Psoas muscle (tissue), 8 donors: ENCODE results near the gene ZNF292. TPM values are rescaled to one million over a fixed set of nuclear protein-coding genes. Genes with fewer than 3 reads are reported as not detected.
"Not testable (repeated sequence)": the region's sequence is repeated elsewhere in the genome, so short reads cannot be mapped to it uniquely, and the experiment has no call there.

Experiments used
- ATAC-seq, 4 donors: fragments of 200-7000 bp; cut with Tn5 transposase; one replicate each; pipeline ENCODE4 v1.9.1; 2020; ENCODE audit warnings: moderate library complexity in 3 of 4, mild to moderate bottlenecking in 2 of 4
- DNase-seq, 2 donors: peaks; one replicate each; pipeline ENCODE4 v3.0.0-alpha.2; 2020
- H3K27ac ChIP-seq: fragments of 200-600 bp; one replicate; pipeline ENCODE4 v1.8.0; 2022
- H3K27me3 ChIP-seq, 3 donors: fragments of 200-600 bp in 1 of 3; one replicate each; pipeline versions ENCODE4 v1.6.1 to v1.8.0; 2013 to 2022; ENCODE audit warnings: low read length in 2 of 3, mild to moderate bottlenecking in 2 of 3, moderate library complexity in 1 of 3; ENCODE audit not compliant: insufficient read depth in 3 of 3
- H3K36me3 ChIP-seq, 2 donors: fragments of 200-600 bp in 1 of 2; one replicate each; pipeline versions ENCODE4 v1.6.1 to v1.8.0; 2013 to 2022; ENCODE audit warnings: low read depth in 1 of 2, mild to moderate bottlenecking in 1 of 2, moderate library complexity in 1 of 2; ENCODE audit not compliant: insufficient read depth in 1 of 2
- H3K4me1 ChIP-seq: fragments of 200-600 bp; one replicate; pipeline ENCODE4 v1.8.0; 2022
- H3K4me3 ChIP-seq: fragments of 200-600 bp; one replicate; pipeline ENCODE4 v1.8.0; 2022; ENCODE audit warnings: mild to moderate bottlenecking
- H3K9me3 ChIP-seq: fragments of 200-600 bp; one replicate; pipeline ENCODE4 v1.8.0; 2022
- WGBS, 3 donors: extraction: QIAGEN DNeasy Blood & Tissue Kit; methylation state at CpG; one replicate each; pipeline versions ENCODE4 v1.1.6 to v1.1.7; 2013; 5-methylcytosine and 5-hydroxymethylcytosine counted together
- intact Hi-C, 2 donors: fragments of 100-400 bp; cut with DNase I; formaldehyde crosslinking; loops; one replicate each; pipeline versions ENCODE4 v1.11.0 to v1.14.2; 2022
- polyA plus RNA-seq, 3 donors: library from polyadenylated mRNA; stranded (reverse); fragments of 200-250 nt; gene quantifications; one replicate each; pipeline ENCODE4 v1.2.3, GENCODE V29; 2013
- total RNA-seq, 4 donors: library from RNA; stranded (reverse); fragmentation: NEBNext Ultra II Directional in 2 of 4; extraction: Animal tissue kit (Norgen Biotek cat#: 25700) in 2 of 4; gene quantifications; one replicate each; pipeline versions ENCODE4 v1.2.1 to v1.2.4, GENCODE V29; 2021 to 2023
- TF ChIP-seq, protein P1 (sequence below): fragments of 200-600 bp; IDR thresholded peaks from one replicate; pipeline ENCODE4 v1.8.0; 2022; ENCODE audit warnings: antibody characterized with exemption
- donor health status: healthy with polysubstance abuse.
- donor health status: DM: no; HTN: no; CAD: no; lungs with moderate emphysema.
- donor health status: Bipolar disorder and iron deficiency.
- donor health status: healthy.
- donor health status: DM: yes; HTN: yes; CAD: no.
- donor health status: DM: no; HTN: no; CAD: no.
- donor health status: DM: no; HTN: no; CAD: no.
- donor health status: DM: yes; HTN: yes; CAD: no.

ZNF292 gene
- total and polyA plus RNA-seq, 7 donors = 1.9 to 21.3 (median 16.7) TPM

DNA sequence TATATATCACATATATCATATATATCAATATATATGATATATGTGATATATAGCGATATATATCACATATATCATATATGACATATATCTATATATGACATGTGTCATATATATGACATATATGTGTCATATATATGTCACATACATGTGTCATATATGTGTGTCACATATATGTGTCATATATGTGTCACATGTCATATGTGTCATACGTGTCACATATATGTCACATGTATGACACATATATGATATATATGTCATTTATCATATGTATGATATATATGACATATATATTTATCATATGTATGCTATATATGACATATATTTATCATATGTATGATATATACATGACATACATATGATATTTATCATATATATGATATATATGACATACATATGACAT, 27.6 kb upstream of the ZNF292 start:
- H3K4me3 ChIP-seq = no peak overlapping the region
- 84 to 88% (median 87%) methylated on average over 2 of the region's 2 CpGs for WGBS, 3 donors
- ATAC-seq (no peak), DNase-seq (no peak)
- intact Hi-C loops = no loop called here
- no peak overlapping the region for H3K27ac ChIP-seq
- H3K27me3 ChIP-seq = peaks cover 0 to 12% (median under 1%) of the 10 kb centered on the region in 3 donors
- H3K4me1 ChIP-seq = no peaks in the 10 kb centered on the region
- H3K36me3 ChIP-seq = no peaks in the 10 kb centered on the region
- H3K9me3 ChIP-seq = no peaks in the 10 kb centered on the region
- TF ChIP-seq, protein P1, sequence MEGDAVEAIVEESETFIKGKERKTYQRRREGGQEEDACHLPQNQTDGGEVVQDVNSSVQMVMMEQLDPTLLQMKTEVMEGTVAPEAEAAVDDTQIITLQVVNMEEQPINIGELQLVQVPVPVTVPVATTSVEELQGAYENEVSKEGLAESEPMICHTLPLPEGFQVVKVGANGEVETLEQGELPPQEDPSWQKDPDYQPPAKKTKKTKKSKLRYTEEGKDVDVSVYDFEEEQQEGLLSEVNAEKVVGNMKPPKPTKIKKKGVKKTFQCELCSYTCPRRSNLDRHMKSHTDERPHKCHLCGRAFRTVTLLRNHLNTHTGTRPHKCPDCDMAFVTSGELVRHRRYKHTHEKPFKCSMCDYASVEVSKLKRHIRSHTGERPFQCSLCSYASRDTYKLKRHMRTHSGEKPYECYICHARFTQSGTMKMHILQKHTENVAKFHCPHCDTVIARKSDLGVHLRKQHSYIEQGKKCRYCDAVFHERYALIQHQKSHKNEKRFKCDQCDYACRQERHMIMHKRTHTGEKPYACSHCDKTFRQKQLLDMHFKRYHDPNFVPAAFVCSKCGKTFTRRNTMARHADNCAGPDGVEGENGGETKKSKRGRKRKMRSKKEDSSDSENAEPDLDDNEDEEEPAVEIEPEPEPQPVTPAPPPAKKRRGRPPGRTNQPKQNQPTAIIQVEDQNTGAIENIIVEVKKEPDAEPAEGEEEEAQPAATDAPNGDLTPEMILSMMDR = no peak

DNA sequence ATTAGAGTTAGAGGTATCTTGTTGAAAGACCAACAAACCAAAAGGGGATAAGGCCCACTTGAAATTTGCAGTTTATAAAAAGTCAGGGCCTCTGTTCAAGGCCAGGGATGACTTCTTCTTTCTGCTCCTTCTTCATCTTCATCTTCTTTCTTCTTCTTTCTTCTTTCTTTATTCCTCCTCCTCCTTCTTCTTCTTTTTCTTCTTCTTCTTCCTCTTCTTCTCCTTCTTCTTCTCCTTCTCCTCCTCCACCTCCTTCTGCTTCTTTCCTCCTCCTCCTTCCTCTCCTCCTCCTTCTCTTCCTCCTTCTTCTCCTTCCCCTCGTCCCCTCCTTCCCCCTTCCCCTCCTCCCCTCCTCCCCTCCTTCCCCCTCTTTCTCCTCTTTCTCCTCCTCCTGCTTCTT, 18.4 kb upstream of the ZNF292 start:
- H3K4me3 ChIP-seq = no peak overlapping the region
- ATAC-seq = no peak
- TF ChIP-seq, protein P1 = no peak
- no peak overlapping the region for H3K27ac ChIP-seq
- intact Hi-C loops = loop anchor here in 1 of 2 donors (5.0 kb wide), 1 partner anchor 100 kb away; no protein-coding TSS in a partner anchor
- H3K9me3 ChIP-seq = no peaks in the 10 kb centered on the region
- DNase-seq = no peak
- no peaks in the 10 kb centered on the region for H3K36me3 ChIP-seq
- WGBS, 3 donors = 38 to 44% (median 43%) methylated on average over 1 of the region's 1 CpG
- H3K27me3 ChIP-seq = no peaks in the 10 kb centered on the region
- H3K4me1 ChIP-seq = no peaks in the 10 kb centered on the region

DNA sequence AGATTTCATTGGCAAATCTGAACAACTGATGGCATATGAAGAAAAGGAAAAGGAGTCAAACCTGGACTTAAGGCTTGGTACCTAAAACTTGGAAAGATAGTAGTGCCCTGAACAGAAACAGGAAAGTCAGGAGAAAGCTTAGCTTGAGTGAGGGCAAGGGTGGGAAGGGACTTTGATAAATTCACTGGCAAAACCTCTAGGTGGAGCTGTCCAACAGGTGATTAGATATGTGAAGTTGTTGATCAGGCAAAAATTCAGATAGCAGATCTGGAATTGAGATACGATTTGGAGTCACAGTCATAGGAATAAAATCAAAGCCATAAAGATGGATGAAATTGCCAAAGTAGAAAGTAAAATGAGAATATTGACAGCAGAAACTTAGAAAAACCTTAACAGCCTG, 16.1 kb upstream of the ZNF292 start:
- DNase-seq = no peak
- Histone ChIP-seq H3K27ac (no peak overlapping the region), H3K4me1 (no peaks in the 10 kb centered on the region), H3K36me3 (no peaks in the 10 kb centered on the region), H3K9me3 (no peaks in the 10 kb centered on the region), H3K27me3 (no peaks in the 10 kb centered on the region), H3K4me3 (no peak overlapping the region)
- WGBS, 3 donors = 10 to 38% (median 26%) methylated on average over 1 of the region's 1 CpG
- TF ChIP-seq, protein P1 = peak; percentile 78
- intact Hi-C loops = loop anchor here (1.0 to 5.0 kb wide), 2 partner anchors 98 kb away; no protein-coding TSS in a partner anchor
- peak; percentile 61 to 88 (median 70) for ATAC-seq

DNA sequence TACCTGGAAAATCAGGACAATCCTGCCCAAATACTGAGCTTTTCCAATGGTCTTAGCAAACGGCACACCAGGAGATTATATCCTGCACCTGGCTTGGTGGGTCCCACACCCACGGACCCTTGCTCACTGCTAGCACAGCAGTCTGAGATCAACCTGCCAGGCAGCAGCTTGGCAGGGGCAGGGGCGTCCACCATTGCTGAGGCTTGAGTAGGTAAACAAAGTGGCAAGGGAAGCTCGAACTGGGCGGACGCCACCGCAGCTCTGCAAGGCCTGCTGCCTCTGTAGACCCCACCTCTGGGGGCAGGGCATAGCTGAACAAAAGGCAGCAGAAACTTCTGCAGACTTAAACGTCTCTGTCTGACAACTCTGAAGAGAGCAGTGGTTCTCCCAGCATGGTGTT, 15.4 kb upstream of the ZNF292 start:
- H3K9me3 ChIP-seq, H3K4me1 ChIP-seq, H3K4me3 ChIP-seq, DNase-seq, H3K27ac ChIP-seq, H3K27me3 ChIP-seq, H3K36me3 ChIP-seq, ATAC-seq: not testable (repeated sequence)
- 84 to 92% (median 91%) methylated on average over 6 to 8 of the region's 8 CpGs for WGBS, 3 donors
- intact Hi-C loops = loop anchor here (1.0 to 5.0 kb wide), 2 partner anchors 97 kb away; no protein-coding TSS in a partner anchor

DNA sequence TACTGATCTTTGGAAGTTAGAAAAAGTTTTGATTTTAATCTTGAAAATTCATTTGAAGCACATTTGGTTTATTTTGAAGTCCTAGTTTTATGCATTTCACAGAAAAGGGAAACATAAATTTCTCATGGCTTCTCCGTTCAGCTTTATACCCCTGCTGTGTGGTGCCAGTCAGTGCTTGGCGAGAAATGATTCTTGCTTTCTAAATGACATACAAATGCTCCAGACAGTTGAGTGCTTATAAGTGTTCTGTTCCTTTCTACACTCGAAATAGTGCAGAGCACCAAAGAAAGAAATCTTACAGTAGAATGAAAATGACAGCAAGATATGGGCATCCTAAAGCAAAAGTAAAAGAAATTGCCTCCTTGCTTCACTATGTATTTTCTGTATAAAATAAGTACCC, 9.0 kb upstream of the ZNF292 start:
- DNase-seq = no peak
- ATAC-seq = no peak
- intact Hi-C loops = no loop called here
- H3K27ac ChIP-seq = no peak overlapping the region
- H3K36me3 ChIP-seq = no peaks in the 10 kb centered on the region
- 63 to 65% (median 64%) methylated on average over 3 of the region's 3 CpGs for WGBS, 3 donors
- peaks cover 4% of the 10 kb centered on the region for H3K4me1 ChIP-seq
- H3K4me3 ChIP-seq = no peak overlapping the region
- no peaks in the 10 kb centered on the region for H3K27me3 ChIP-seq
- TF ChIP-seq, protein P1 = no peak
- H3K9me3 ChIP-seq = no peaks in the 10 kb centered on the region
